Endothelial cell of umbilical vein (primary cell): ENCODE data around the gene STAG1. TPM values are rescaled to one million over a fixed set of nuclear protein-coding genes. Genes with fewer than 3 reads are reported as not detected.

Source experiments
- BruUV-seq: library from RNA; stranded (reverse); fragments of 400-500 nt; replicated peaks from 2 replicates; lab custom pipeline; 2021; lab: Mats Ljungman, UMichigan
- CTCF ChIA-PET: fragments of 300-600, 350-600 bp; sonication (Branson Sonifier 250); formaldehyde crosslinking; loops from one replicate; lab custom pipeline; 2021; ENCODE audit warnings: antibody characterized with exemption, inconsistent platforms; lab: Charles Lee
- POLR2A ChIA-PET: fragments of 300-600, 350-600 bp; sonication (Branson Sonifier 250); formaldehyde crosslinking; loops from one replicate; lab custom pipeline; 2021; ENCODE audit warnings: antibody characterized with exemption, inconsistent platforms; lab: Charles Lee
- DNase-seq: peaks from one replicate; pipeline ENCODE4 v3.0.0-alpha.2; 2011; ENCODE audit warnings: low read depth, low spot score
- FAIRE-seq: peaks from 2 replicates; lab custom pipeline; 2011; peaks lifted over from hg19 to GRCh38; lab: Jason Lieb, UNC
- H2AFZ ChIP-seq: 2 replicates; pipeline ENCODE4 v1.6.0; 2012; ENCODE audit warnings: low read depth, low read length, control low read depth, inconsistent platforms
- H3K27ac ChIP-seq: 2 replicates; pipeline ENCODE4 v1.5.1; 2011; ENCODE audit warnings: low read depth, mild to moderate bottlenecking, control low read depth, low read length, moderate library complexity; ENCODE audit not compliant: insufficient read depth
- H3K27me3 ChIP-seq, 2 experiments: 2 replicates each; pipeline versions ENCODE4 v1.6.0 to v1.6.1; 2011; ENCODE audit warnings: low read length in 2 of 2, mixed read lengths in 1 of 2; ENCODE audit not compliant: control insufficient read depth in 2 of 2, insufficient read depth in 2 of 2
- H3K36me3 ChIP-seq, 2 experiments: 2 replicates in 1 of 2; 3 replicates in 1 of 2; pipeline ENCODE4 v1.5.1; 2011; ENCODE audit warnings: low read length in 2 of 2, mild to moderate bottlenecking in 1 of 2, moderate library complexity in 1 of 2; ENCODE audit not compliant: control insufficient read depth in 2 of 2, insufficient read depth in 2 of 2; ENCODE audit errors: extremely low read depth in 1 of 2
- H3K4me1 ChIP-seq: 3 replicates; pipeline ENCODE4 v1.5.1; 2011; ENCODE audit warnings: mild to moderate bottlenecking, low read length; ENCODE audit not compliant: control insufficient read depth, insufficient read depth; ENCODE audit errors: extremely low read depth
- H3K4me2 ChIP-seq: 2 replicates; pipeline ENCODE4 v1.6.1; 2011; ENCODE audit warnings: low read length, control low read depth, mixed read lengths; ENCODE audit not compliant: insufficient read depth
- H3K4me3 ChIP-seq, 3 experiments: fragments of 200-600 bp in 1 of 3; sonication (generic), shearing (Covaris generic) in 1 of 3; replicated peaks in 1 of 3; 2 replicates each; pipeline ENCODE4 v1.5.1; 2011 to 2016; ENCODE audit warnings: control low read depth in 3 of 3, low read length in 3 of 3, mild to moderate bottlenecking in 2 of 3, inconsistent platforms in 1 of 3, low read depth in 1 of 3, moderate library complexity in 1 of 3; ENCODE audit not compliant: insufficient read depth in 1 of 3
- H3K79me2 ChIP-seq: 2 replicates; pipeline ENCODE4 v1.6.0; 2012; ENCODE audit warnings: low read length, inconsistent platforms; ENCODE audit not compliant: control insufficient read depth, insufficient read depth
- H3K9ac ChIP-seq: replicated peaks from 2 replicates; pipeline ENCODE3; 2011; ENCODE audit warnings: low read length, control low read depth; ENCODE audit not compliant: insufficient read depth; ENCODE audit errors: extremely low read depth
- H3K9me1 ChIP-seq: replicated peaks from 3 replicates; pipeline ENCODE4 v1.6.0; 2011; ENCODE audit warnings: mild to moderate bottlenecking, low read length; ENCODE audit not compliant: control insufficient read depth, insufficient read depth; ENCODE audit errors: extremely low read depth
- H3K9me3 ChIP-seq: replicated peaks from 2 replicates; pipeline ENCODE4 v1.5.1; 2012; ENCODE audit warnings: low read length, inconsistent platforms; ENCODE audit not compliant: control insufficient read depth, insufficient read depth
- H4K20me1 ChIP-seq: replicated peaks from 2 replicates; pipeline ENCODE3; 2011; ENCODE audit warnings: mild to moderate bottlenecking, low read length; ENCODE audit not compliant: control insufficient read depth, insufficient read depth; ENCODE audit errors: extremely low read depth
- EZH2 ChIP-seq: IDR thresholded peaks from 2 replicates; pipeline ENCODE4 v1.6.1; 2012; ENCODE audit warnings: borderline replicate concordance, low read depth, mild to moderate bottlenecking, moderate library complexity, low read length, inconsistent platforms; ENCODE audit not compliant: severe bottlenecking
- FOS ChIP-seq: IDR thresholded peaks from 2 replicates; pipeline ENCODE4 v1.6.1; 2011; ENCODE audit warnings: mild to moderate bottlenecking, low read length, moderate library complexity, borderline replicate concordance; ENCODE audit not compliant: insufficient read depth
- GATA2 ChIP-seq: IDR thresholded peaks from 2 replicates; pipeline ENCODE4 v1.7.0; 2011; ENCODE audit warnings: low read depth, mild to moderate bottlenecking, moderate library complexity, mixed read lengths, low read length; ENCODE audit not compliant: insufficient read length, insufficient read depth
- JUN ChIP-seq: IDR thresholded peaks from 2 replicates; pipeline ENCODE4 v1.6.1; 2011; ENCODE audit warnings: borderline replicate concordance, low read depth; ENCODE audit not compliant: insufficient read length, insufficient read depth
- MYC ChIP-seq: IDR thresholded peaks from one replicate; pipeline ENCODE4 v1.6.1; 2011; ENCODE audit warnings: mild to moderate bottlenecking, low read depth, low read length
- POLR2A ChIP-seq: IDR thresholded peaks from 2 replicates; pipeline ENCODE4 v1.6.1; 2012; ENCODE audit warnings: low read depth, mild to moderate bottlenecking, control low read depth, low read length
- POLR2AphosphoS5 ChIP-seq: IDR thresholded peaks from 2 replicates; pipeline ENCODE4 v1.6.1; 2012; ENCODE audit warnings: low read depth, mild to moderate bottlenecking, control low read depth, low read length, moderate library complexity; ENCODE audit not compliant: insufficient read depth
- dilution Hi-C: fragments of 300-500 bp; cut with MboI; formaldehyde crosslinking; loops from one replicate; pipeline ENCODE4 v1.15.0; 2019; ENCODE audit warnings: low sequenced_read_pairs; ENCODE audit not compliant: extremely low pct_ligation_motif_present
- intact Hi-C: fragments of 100-400 bp; cut with micrococcal nuclease; formaldehyde crosslinking; loops from one replicate; pipeline ENCODE4 v1.10.0; 2022
- polyA plus RNA-seq, 4 experiments: library from polyadenylated mRNA; depleted of rRNA in 3 of 4; stranded (reverse) in 3 of 4; unstranded in 1 of 4; fragments of >200 nt; gene quantifications; 2 replicates each; pipeline versions ENCODE4 v1.2.1 to v1.2.3, GENCODE V29; 2011 to 2012; ENCODE audit warnings: missing spikeins in 1 of 4
- total RNA-seq: library from RNA; stranded (reverse); gene quantifications from 2 replicates; pipeline ENCODE4 v1.2.3, GENCODE V29; 2021
- TF ChIP-seq, protein P1 (sequence below), 2 donors: IDR thresholded peaks; 1 replicate in 1 of 2; 2 replicates in 1 of 2; pipeline ENCODE4 v1.5.1; 2011; ENCODE audit warnings: low read length in 2 of 2, mild to moderate bottlenecking in 2 of 2, moderate library complexity in 2 of 2, control low read depth in 1 of 2, inconsistent platforms in 1 of 2, low read depth in 1 of 2; ENCODE audit not compliant: insufficient read depth in 1 of 2; ENCODE audit errors: extremely low read depth in 1 of 2
- TF ChIP-seq, protein P2 (sequence below): IDR thresholded peaks from 2 replicates; pipeline ENCODE4 v1.6.1; 2011; ENCODE audit not compliant: insufficient read depth, insufficient read length

The STAG1 gene
- total and polyA plus RNA-seq, 2 donors (not counting 3 experiments of a cell fraction or from before 2014, with no cell fraction given) = 7.4 to 42.1 TPM

DNA sequence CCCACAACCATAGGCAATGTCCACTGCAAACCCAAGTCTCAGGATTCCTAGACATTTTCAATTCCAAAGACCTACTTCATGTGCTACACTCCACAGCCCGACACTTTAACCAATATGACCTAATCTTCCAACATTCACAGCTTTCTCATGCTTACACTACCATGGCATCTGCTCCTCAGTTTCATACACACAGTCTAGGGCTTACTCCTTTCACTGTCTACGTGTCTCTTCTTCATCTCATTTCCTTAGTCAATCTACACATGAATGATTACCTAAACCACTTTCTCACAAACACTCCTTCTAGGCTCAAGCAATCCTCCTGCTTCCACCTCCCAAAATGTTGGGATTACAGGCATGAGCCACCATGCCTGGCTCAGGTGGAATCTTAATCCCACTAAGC, 106.3 kb downstream of the STAG1 start:
- FAIRE-seq (no peak), DNase-seq (no peak)
- Histone ChIP-seq H3K27me3 (no peaks in the 10 kb centered on the region), H2AFZ (no peak overlapping the region), H3K27ac (no peak overlapping the region), H3K4me3 (no peak overlapping the region), H3K79me2 (peaks cover 58% of the 10 kb centered on the region), H3K4me2 (no peak overlapping the region), H4K20me1 (peaks cover 2% of the 10 kb centered on the region), H3K9ac (no peak overlapping the region), H3K9me3 (no peaks in the 10 kb centered on the region), H3K9me1 (no peaks in the 10 kb centered on the region), H3K36me3 (no peaks in the 10 kb centered on the region), H3K4me1 (no peaks in the 10 kb centered on the region)
- dilution Hi-C loops (no loop called here), intact Hi-C loops (no loop called here)
- CTCF ChIA-PET = no interaction called here
- TF ChIP-seq, protein P1, sequence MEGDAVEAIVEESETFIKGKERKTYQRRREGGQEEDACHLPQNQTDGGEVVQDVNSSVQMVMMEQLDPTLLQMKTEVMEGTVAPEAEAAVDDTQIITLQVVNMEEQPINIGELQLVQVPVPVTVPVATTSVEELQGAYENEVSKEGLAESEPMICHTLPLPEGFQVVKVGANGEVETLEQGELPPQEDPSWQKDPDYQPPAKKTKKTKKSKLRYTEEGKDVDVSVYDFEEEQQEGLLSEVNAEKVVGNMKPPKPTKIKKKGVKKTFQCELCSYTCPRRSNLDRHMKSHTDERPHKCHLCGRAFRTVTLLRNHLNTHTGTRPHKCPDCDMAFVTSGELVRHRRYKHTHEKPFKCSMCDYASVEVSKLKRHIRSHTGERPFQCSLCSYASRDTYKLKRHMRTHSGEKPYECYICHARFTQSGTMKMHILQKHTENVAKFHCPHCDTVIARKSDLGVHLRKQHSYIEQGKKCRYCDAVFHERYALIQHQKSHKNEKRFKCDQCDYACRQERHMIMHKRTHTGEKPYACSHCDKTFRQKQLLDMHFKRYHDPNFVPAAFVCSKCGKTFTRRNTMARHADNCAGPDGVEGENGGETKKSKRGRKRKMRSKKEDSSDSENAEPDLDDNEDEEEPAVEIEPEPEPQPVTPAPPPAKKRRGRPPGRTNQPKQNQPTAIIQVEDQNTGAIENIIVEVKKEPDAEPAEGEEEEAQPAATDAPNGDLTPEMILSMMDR (IDR thresholded peaks at IDR 0.05; ENCODE audit: extremely low read depth in 1 of 2, insufficient read depth in 1 of 2, low read depth in 1 of 2, low read length in 2 of 2) = no peak
- TF ChIP-seq, protein P2, sequence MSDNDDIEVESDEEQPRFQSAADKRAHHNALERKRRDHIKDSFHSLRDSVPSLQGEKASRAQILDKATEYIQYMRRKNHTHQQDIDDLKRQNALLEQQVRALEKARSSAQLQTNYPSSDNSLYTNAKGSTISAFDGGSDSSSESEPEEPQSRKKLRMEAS = no peak
- TF ChIP-seq EZH2 (no peak), JUN (no peak), POLR2A (no peak), FOS (no peak), GATA2 (no peak), MYC (no peak), POLR2AphosphoS5 (no peak)
- POLR2A ChIA-PET = no interaction called here
- BruUV-seq = no TSS peak
